ENCODE data around the gene KLHDC7B. TPM values are rescaled to one million over a fixed set of nuclear protein-coding genes. Genes with fewer than 3 reads are reported as not detected.

The KLHDC7B gene
- total and polyA plus RNA-seq, 2 donors (not counting 3 experiments of a cell fraction or from before 2014, with no cell fraction given) = not detected

DNA sequence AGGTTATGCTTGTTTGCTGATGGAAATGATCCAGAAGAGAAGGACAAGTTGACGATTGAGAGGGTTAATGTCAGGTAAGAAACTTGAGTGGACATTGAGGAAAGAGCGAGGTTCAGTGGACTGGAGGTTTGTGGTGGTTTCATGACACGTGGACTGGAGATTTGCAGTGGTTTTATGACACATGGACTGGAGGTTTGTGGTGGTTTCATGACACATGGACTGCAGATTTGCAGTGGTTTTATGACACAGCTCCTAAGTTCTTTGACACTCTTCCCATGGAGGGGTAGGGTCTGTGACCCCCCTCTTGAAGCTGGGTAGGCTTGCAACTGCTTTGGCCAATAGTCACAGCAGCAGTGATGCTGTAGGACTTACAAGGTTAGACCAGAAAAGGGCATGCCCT is 49.5 kb downstream of the KLHDC7B start:
- POLR2A ChIA-PET = no interaction called here
- no peak for FAIRE-seq
- CTCF ChIA-PET = no interaction called here

DNA sequence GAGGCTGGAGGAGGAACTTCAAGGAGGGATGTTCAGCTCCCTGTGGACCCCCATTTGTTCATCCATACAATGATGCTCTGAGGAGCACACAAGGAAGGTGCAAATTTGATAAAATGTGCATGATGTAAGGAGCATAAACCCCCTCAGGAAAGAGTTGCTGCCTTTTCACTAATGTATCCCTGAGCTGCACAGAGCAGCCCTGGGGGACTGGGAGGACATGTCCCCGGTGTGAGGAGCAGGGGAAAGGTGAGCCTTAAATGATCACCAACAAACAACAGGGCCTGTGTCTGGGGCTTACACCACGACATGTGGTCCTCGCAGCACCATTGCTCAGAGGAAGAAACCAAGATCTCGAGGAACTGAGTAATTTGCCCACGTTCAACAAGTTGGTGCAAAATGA is 51.4 kb downstream of the KLHDC7B start:
- FAIRE-seq = no peak
- Histone ChIP-seq H3K9me3 (replicated peaks; ENCODE audit: control insufficient read depth, insufficient read depth, low read length) (no peaks in the 10 kb centered on the region), H3K9ac (replicated peaks; ENCODE audit: extremely low read depth, insufficient read depth, low read length) (no peak overlapping the region), H2AFZ (ENCODE audit: low read depth, low read length) (no peak overlapping the region), H3K36me3 (ENCODE audit: control insufficient read depth in 2 of 2, extremely low read depth in 1 of 2, insufficient read depth in 2 of 2, low read length in 2 of 2) (no peaks in the 10 kb centered on the region), H3K27me3 (ENCODE audit: control insufficient read depth in 2 of 2, insufficient read depth in 2 of 2, low read length in 2 of 2) (peaks cover 8 to 20% of the 10 kb centered on the region in 2 experiments), H3K9me1 (replicated peaks; ENCODE audit: control insufficient read depth, extremely low read depth, insufficient read depth, low read length) (no peaks in the 10 kb centered on the region), H3K4me1 (ENCODE audit: control insufficient read depth, extremely low read depth, insufficient read depth, low read length) (no peaks in the 10 kb centered on the region), H3K4me2 (ENCODE audit: insufficient read depth, low read length) (no peak overlapping the region), H3K79me2 (ENCODE audit: control insufficient read depth, insufficient read depth, low read length) (no peaks in the 10 kb centered on the region), H3K27ac (ENCODE audit: insufficient read depth, low read depth, low read length) (no peak overlapping the region), H4K20me1 (replicated peaks; ENCODE audit: control insufficient read depth, extremely low read depth, insufficient read depth, low read length) (no peaks in the 10 kb centered on the region), H3K4me3 (replicated peaks in 1 of 3; ENCODE audit: insufficient read depth in 1 of 3, low read depth in 1 of 3, low read length in 3 of 3) (no peak overlapping the region)
- dilution Hi-C loops (cut with MboI; ENCODE audit: extremely low pct_ligation_motif_present, low sequenced_read_pairs) = no loop called here
- POLR2A ChIA-PET = no interaction called here
- DNase-seq (ENCODE audit: low read depth, low spot score) = no peak
- BruUV-seq (replicated peaks) = no TSS peak
- CTCF ChIA-PET = no interaction called here
- intact Hi-C loops (cut with micrococcal nuclease) = no loop called here
- TF ChIP-seq MYC (IDR thresholded peaks at IDR 0.05; ENCODE audit: low read depth, low read length) (no peak), FOS (IDR thresholded peaks at IDR 0.05; ENCODE audit: borderline replicate concordance, insufficient read depth, low read length) (no peak)
- TF ChIP-seq, protein P1, sequence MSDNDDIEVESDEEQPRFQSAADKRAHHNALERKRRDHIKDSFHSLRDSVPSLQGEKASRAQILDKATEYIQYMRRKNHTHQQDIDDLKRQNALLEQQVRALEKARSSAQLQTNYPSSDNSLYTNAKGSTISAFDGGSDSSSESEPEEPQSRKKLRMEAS (IDR thresholded peaks at IDR 0.05; ENCODE audit: insufficient read depth, insufficient read length) = no peak

More for the DNA sequence above, 49.5 kb downstream of the KLHDC7B start:
- no peak overlapping the region for H3K27ac ChIP-seq (ENCODE audit: insufficient read depth, low read depth, low read length)
- H3K9me1 ChIP-seq (replicated peaks; ENCODE audit: control insufficient read depth, extremely low read depth, insufficient read depth, low read length) = no peaks in the 10 kb centered on the region
- H3K79me2 ChIP-seq (ENCODE audit: control insufficient read depth, insufficient read depth, low read length) = no peaks in the 10 kb centered on the region
- TF ChIP-seq POLR2A (IDR thresholded peaks at IDR 0.05; ENCODE audit: low read depth, low read length) = no peak
- no peaks in the 10 kb centered on the region for H3K9me3 ChIP-seq (replicated peaks; ENCODE audit: control insufficient read depth, insufficient read depth, low read length)
- H3K9ac ChIP-seq (replicated peaks; ENCODE audit: extremely low read depth, insufficient read depth, low read length) = no peak overlapping the region
- no peaks in the 10 kb centered on the region for H3K4me1 ChIP-seq (ENCODE audit: control insufficient read depth, extremely low read depth, insufficient read depth, low read length)
- intact Hi-C loops (cut with micrococcal nuclease) (no loop called here), dilution Hi-C loops (cut with MboI; ENCODE audit: extremely low pct_ligation_motif_present, low sequenced_read_pairs) (no loop called here)
- H3K4me2 ChIP-seq (ENCODE audit: insufficient read depth, low read length) = no peak overlapping the region
- no peaks in the 10 kb centered on the region for H3K36me3 ChIP-seq (ENCODE audit: control insufficient read depth in 2 of 2, extremely low read depth in 1 of 2, insufficient read depth in 2 of 2, low read length in 2 of 2)
- H3K4me3 ChIP-seq (replicated peaks in 1 of 3; ENCODE audit: insufficient read depth in 1 of 3, low read depth in 1 of 3, low read length in 3 of 3) = no peak overlapping the region
- no TSS peak for BruUV-seq (replicated peaks)
- DNase-seq (ENCODE audit: low read depth, low spot score) = no peak
- no peaks in the 10 kb centered on the region for H4K20me1 ChIP-seq (replicated peaks; ENCODE audit: control insufficient read depth, extremely low read depth, insufficient read depth, low read length)
- peaks cover 7 to 15% of the 10 kb centered on the region in 2 experiments for H3K27me3 ChIP-seq (ENCODE audit: control insufficient read depth in 2 of 2, insufficient read depth in 2 of 2, low read length in 2 of 2)
- H2AFZ ChIP-seq (ENCODE audit: low read depth, low read length) = no peak overlapping the region

Data from endothelial cell of umbilical vein (primary cell).